Measurements from ENCODE around the gene KIF1B. TPM values are rescaled to one million over a fixed set of nuclear protein-coding genes. Genes with fewer than 3 reads are reported as not detected.

Gene KIF1B
- total and polyA plus RNA-seq, 2 experiments from 2014 or later: 21.5 to 68.4 TPM

- no peak for TF ChIP-seq ZNF462 (CRISPR knock-in tag; IDR thresholded peaks at IDR 0.05)
- TF ChIP-seq ZNF114 (CRISPR knock-in tag; IDR thresholded peaks at IDR 0.05): no peak
- no peak for TF ChIP-seq POLR2AphosphoS5 (IDR thresholded peaks at IDR 0.05; ENCODE audit: low read depth)
- TF ChIP-seq STAT1 (IDR thresholded peaks at IDR 0.05; ENCODE audit: unreplicated experiment): no peak
These were observed 92.0 kb downstream of the KIF1B start (continued) for GRCh38 chr1:10302416-10302815.

GRCh38 chr1:10304295-10304694 is 93.9 kb downstream of the KIF1B start:
- H3K27me3 Mint-ChIP-seq (ENCODE audit: insufficient read depth, low read depth, poor library complexity): no peaks in the 10 kb centered on the region
- no peak overlapping the region for H3K4me3 ChIP-seq
- H3K36me3 Mint-ChIP-seq (ENCODE audit: low read depth): peaks cover 22% of the 10 kb centered on the region
- no peaks in the 10 kb centered on the region for H3F3A ChIP-seq (replicated peaks; ENCODE audit: low read depth)
- no peak overlapping the region for H3K4me2 ChIP-seq
- peaks cover 3% of the 10 kb centered on the region; the same call in 1 of the 2 replicates for H3K36me3 ChIP-seq (ENCODE audit: insufficient read depth)
- ATAC-seq: no peak
- no peak overlapping the region for H3K27ac ChIP-seq (ENCODE audit: low read depth)
- H2AFZ ChIP-seq: no peak overlapping the region
- 0 out of 2 replicates have a peak overlapping the region, but pooled peaks have one; percentile 3 for H3K27ac Mint-ChIP-seq
- H3K27me3 ChIP-seq (ENCODE audit: insufficient read depth): no peaks in the 10 kb centered on the region
- no peaks in the 10 kb centered on the region for H3K9me2 ChIP-seq (ENCODE audit: insufficient read depth)
- no peak overlapping the region for H3K4me3 Mint-ChIP-seq
- no peaks in the 10 kb centered on the region for H4K20me1 ChIP-seq (replicated peaks; ENCODE audit: insufficient read depth)
- H3K79me2 ChIP-seq (replicated peaks; ENCODE audit: insufficient read depth): no peaks in the 10 kb centered on the region
- no peaks in the 10 kb centered on the region for H3K9me3 Mint-ChIP-seq
- peaks cover 11% of the 10 kb centered on the region; the same call in 1 of the 2 replicates for H3K4me1 ChIP-seq (ENCODE audit: insufficient read depth)
- H3K4me1 Mint-ChIP-seq: peaks cover 12% of the 10 kb centered on the region
- DNase-seq (ENCODE audit: low spot score): no peak
- TF ChIP-seq EZH2 (IDR thresholded peaks at IDR 0.05; ENCODE audit: low read depth, unreplicated experiment): no peak
- TF ChIP-seq STAT1 (IDR thresholded peaks at IDR 0.05; ENCODE audit: unreplicated experiment): no peak
- no peak for TF ChIP-seq JUNB (IDR thresholded peaks at IDR 0.05; ENCODE audit: unreplicated experiment)
- TF ChIP-seq POLR2AphosphoS5 (IDR thresholded peaks at IDR 0.05; ENCODE audit: low read depth): no peak
- TF ChIP-seq ZNF462 (CRISPR knock-in tag; IDR thresholded peaks at IDR 0.05): no peak
